ENCODE results near the gene CCDC33.
"Not testable (repeated sequence)": the region's sequence is repeated elsewhere in the genome, so short reads cannot be mapped to it uniquely, and the experiment has no call there.

The CCDC33 gene

DNA sequence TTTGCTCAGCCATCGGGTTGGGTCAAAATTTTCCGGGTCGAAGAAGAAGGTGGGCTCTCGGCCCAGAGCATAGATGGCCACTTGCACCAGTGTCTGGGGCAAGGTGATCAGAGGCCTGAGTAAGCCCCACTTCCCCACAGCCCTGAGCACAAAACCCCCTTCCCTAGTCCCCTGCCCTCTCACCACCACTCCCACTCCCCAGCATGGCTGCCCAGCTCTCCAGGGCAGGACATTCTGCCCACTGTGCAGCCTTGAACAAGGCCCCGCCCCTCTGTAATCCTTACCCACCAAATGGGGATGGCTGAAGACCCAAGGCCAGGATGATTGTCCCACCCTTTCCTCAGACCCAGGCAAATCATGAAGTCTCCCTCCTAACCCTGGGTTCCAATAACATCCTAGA is 102.5 kb downstream of the CCDC33 start:
- DNase-seq: no peak

DNA sequence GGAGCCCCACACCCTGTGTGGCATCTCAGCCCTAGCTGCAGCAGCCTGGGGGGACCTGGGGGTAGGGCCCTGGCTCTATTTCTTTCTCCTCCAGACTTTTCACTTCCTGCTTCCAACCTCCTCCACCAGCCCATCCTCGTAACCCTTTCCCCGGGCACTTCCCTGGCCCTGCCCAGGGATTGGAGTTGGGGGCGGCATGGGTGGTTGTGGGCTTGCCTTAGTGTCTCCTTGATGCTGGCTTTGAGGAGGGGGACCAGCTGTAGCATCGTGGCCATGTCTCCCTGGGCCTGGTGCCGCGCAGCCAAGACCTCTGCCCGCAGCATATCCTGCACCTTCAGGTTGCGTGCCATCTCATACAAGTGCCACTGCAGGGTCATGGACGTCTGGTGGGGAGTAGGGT is 103.2 kb downstream of the CCDC33 start:
- DNase-seq: no peak

- no peak for DNase-seq
Measured at GRCh38 chr15:74340150-74340549, 104.0 kb downstream of the CCDC33 start.

DNA sequence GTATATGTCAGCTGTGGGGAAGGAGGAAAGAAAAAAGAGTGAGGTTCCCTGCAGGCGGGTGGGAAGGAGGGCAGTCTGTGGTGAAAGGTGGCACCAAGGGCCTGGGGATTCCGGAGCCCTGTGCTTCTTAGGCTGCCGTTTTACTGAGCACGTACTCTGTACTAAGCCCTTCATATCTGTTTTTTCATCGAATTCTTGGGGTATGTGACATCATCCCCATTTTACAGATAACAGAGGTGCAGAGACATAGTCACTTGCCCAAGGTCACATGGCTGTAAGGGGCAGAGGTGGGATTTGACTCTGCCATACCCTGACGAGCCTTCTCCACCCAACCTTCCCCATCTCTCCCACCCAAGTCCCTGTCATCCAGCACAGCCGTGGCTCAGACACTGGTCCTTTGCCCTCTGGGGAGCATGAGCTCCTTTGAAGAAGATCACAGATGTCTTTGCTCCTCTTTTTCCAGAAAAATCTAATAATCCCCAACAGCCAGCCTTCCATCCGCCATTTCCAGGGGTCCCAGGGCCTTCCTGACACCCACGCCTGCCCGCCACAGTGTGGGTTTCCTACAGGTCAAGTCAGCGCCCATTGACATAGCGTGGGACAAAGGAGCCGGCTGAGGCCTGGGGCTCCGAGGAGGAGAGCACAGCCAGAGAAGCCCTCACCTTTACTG is 107.1 kb downstream of the CCDC33 start:
- DNase-seq: no peak

GRCh38 chr15:74343797-74344127 is 107.6 kb downstream of the CCDC33 start:
- DNase-seq: no peak

DNA sequence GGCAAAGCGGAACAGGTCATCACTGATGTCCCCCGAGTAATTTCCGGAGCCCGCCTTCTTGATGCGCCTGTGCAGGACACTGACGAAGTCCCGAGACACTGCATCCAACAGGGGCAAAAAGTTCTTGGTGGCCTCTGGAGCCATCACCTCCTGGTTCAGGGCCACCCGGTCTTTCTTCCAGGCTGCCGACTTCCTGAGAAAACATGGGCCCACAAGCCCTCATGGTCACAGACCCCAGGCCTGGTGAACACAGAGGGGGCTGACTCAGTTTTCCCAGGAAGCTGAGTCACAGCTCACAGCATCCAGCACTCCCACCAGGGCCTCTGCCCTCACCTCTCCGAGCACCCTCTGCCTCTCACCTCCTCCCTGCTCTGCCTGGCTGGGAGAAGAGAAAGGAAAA is 108.9 kb downstream of the CCDC33 start:
- DNase-seq: no peak

GRCh38 chr15:74347757-74348250 is 111.7 kb downstream of the CCDC33 start:
- no peak for DNase-seq

DNA sequence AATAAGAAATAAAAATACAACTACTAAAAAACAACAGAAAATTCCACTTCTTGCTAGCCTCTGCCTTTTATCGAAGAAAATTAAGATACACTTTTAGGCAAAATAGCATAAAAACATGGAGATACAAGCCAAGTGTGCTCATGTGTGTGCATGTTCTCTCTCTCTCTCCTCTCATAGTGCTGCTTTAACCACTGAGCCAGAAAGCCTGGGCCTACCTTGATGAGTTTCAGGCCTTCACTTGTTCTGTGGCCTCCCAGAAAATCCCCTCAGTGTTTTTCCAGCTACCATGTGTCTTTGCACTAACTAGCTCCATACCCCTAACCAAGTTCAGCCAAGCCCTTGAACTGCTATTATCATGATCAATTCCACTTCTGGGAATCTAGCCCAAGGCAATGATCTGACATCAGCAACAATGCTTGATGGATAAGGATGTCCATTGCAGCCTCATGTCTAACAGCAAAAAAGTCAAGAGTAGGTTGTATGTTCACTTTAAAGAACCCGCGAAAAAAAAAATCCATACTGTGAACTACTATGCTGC is 113.2 kb downstream of the CCDC33 start:
- no peak for DNase-seq

- DNase-seq: no peak
Measured at GRCh38 chr15:74350295-74351275, 114.5 kb downstream of the CCDC33 start.

DNA sequence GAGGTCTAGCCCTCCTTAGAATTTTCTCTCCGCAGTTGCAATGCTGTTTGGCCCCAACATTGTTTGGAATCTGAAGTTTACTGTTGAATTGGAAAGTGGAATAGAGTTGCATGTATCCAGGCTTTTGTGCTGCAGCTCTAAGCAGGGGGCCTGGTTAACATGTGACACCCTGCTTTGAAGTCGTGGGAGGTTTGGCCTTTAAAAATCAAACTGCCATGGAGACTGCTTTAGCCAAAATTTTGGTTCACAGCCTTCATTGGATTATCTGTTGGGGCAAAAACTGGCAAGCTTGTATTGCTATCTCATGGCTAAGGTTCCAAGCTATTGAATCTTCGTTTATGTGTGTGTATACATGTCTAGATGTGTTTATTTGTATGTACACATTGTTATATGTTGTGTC is 115.5 kb downstream of the CCDC33 start:
- DNase-seq: no peak

GRCh38 chr15:74352393-74352910 is 116.3 kb downstream of the CCDC33 start:
- no peak for DNase-seq

DNA sequence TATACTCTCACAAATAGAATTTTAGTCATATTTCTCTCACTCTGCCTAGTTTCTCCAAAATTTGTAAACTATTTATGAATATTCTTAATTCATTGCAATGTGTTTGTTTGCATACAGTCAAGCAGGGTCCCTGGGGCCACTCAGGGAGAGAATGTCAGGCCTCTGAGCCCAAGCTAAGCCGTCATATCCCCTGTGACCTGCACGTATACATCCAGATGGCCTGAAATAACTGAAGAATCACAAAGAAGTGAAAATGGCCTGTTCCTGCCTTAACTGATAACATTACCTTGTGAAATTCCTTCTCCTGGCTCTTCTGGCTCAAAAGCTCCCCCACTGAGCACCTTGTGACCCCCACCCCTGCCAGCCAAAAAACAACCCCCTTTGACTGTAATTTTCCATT is 117.9 kb downstream of the CCDC33 start:
- not testable (repeated sequence) for DNase-seq

GRCh38 chr15:74356050-74356449 is 119.9 kb downstream of the CCDC33 start:
- DNase-seq: not testable (repeated sequence)

- not testable (repeated sequence) for DNase-seq
Measured at GRCh38 chr15:74357514-74357913, 121.4 kb downstream of the CCDC33 start.

- DNase-seq: not testable (repeated sequence)
Measured at GRCh38 chr15:74359376-74359775, 123.2 kb downstream of the CCDC33 start.

GRCh38 chr15:74360855-74361254 is 124.7 kb downstream of the CCDC33 start:
- not testable (repeated sequence) for DNase-seq

DNA sequence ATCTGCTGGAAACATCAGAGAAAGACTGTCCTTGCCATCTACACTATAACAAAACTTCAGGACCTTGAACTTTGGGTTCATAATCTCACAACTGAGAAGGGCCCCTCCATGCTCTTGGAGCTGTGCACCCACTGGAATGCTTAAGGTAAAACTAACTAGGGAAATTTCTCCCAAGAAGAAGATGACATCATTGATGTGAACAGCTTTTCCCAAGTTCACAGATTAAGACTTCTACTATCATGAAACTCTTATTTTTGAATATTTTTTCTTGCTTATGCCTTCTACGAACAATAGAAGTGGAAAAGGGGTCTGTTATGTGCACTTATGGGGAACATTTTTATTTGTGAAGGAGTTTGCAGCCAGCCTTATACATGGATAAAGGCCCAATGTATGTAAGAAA is 126.4 kb downstream of the CCDC33 start:
- DNase-seq: no peak

DNA sequence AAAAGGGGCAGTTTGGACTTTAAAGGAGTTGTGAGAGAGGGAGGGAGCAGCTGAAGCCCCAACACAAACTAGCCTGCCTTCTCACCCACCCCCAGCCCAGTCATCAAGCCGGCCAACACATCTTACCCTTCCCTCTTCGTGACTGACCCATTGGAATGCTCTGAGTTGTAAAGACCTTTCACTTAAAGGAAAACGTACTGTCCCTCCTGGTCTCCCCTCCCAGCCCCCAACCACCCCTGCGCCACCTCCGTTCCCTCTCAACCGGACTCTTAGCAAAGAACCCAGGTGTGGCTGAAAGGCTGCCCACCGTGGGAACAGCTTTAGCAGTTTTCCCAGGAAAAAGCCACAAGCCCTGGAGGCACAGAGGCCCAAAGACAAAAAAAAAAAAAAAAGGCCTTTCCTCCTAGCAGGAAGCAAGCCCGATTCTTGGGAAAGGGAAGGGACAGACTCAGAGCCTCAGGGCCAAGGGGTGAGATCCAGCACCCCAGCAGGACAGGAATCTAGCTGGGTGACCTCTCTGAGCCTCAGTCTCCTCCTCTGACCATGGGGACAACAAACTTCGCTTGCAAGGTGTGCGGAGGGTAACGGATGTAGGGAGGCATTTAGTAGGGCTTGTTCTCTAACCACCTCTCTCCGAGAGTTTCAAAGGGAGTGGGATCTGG is 128.9 kb downstream of the CCDC33 start:
- no peak for DNase-seq

- DNase-seq: no peak
Measured at GRCh38 chr15:74365598-74366445, 129.7 kb downstream of the CCDC33 start.

GRCh38 chr15:74367296-74367854 is 131.2 kb downstream of the CCDC33 start, which contains the start of gene CYP11A1:
Gene CYP11A1 (minus strand): TSS chr15:74367646. CDS start chr15:74367585, 61 bp downstream.
- DNase-seq: no peak

GRCh38 chr15:74368121-74368520 is 132.0 kb downstream of the CCDC33 start:
- no peak for DNase-seq

Measured in T1000 (cell line).